ENCODE results near the gene SREBF2. TPM values are rescaled to one million over a fixed set of nuclear protein-coding genes. Genes with fewer than 3 reads are reported as not detected.

Gene SREBF2
- total and polyA plus RNA-seq, 2 of the 8 experiments (the other 6 are each of a cell fraction or from before 2014, with no cell fraction given) = 125 to 144 TPM

DNA sequence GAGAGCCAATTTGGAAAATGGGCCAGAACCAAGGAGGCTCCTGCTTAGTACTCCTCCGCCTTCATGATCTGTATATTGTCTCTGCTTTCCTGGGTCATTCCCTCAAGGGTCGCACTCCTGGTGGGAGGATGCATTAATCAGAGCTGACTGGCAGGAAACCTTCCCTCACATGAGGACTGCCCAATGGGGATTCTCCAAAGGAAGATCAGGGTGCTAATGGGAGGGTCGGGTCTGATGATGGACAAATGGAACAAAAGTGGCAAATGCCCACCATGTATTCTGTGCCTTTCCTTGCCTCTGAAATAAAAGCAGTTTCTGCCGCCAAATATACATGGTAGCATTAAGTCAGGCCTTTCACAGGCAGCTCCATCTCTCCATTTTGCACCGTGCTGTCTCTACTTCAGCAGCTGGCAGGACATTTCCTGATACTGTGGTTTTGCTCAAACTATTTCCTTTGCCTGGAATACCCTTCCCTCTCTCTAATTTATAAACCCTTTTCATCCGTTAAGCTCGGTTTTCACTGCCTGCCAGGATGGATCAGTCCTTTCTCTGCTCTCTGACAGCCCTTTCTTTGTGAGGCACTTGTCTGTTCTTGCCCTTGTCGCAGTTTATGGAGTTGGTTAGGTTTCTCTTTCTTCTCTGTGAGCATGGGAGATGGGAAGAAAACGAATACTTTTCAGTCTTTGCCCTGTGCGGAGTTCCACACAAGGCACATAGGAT, 13.5 kb downstream of the SREBF2 start (continued):
- TF ChIP-seq TCF12 (IDR thresholded peaks at IDR 0.05; ENCODE audit: low read depth, low read length) (no peak), TBP (IDR thresholded peaks at IDR 0.05; ENCODE audit: low read depth, low read length) (no peak), CBX5 (IDR thresholded peaks at IDR 0.05; ENCODE audit: low read depth, low read length) (no peak), RNF2 (IDR thresholded peaks at IDR 0.05; ENCODE audit: borderline replicate concordance, low read depth, low read length, missing control alignments, poor library complexity, severe bottlenecking) (no peak)

Data from H1 (cell line).